ENCODE measurements around the gene GTF2F2.
A peak's percentile ranks its signal among the peaks of the same experiment; 100 is the strongest.

Gene GTF2F2

GRCh38 chr13:45320876-45321629, 200.7 kb downstream of the GTF2F2 start:
- Histone ChIP-seq H3K27me3 (no peaks in the 10 kb centered on the region), H3K4me1 (ENCODE audit: control insufficient read depth in 1 of 2, insufficient read depth in 1 of 2, low read depth in 1 of 2, low read length in 1 of 2) (peaks cover 29 to 34% of the 10 kb centered on the region in 2 experiments), H3K4me3 (ENCODE audit: low read depth in 1 of 2, low read length in 1 of 2) (peak overlapping the region in 1 of 2 experiments; percentile 0), H3K27ac (peak overlapping the region; percentile 55), H3K36me3 (no peaks in the 10 kb centered on the region), H3K9me3 (no peaks in the 10 kb centered on the region)
- TF ChIP-seq, protein P1, sequence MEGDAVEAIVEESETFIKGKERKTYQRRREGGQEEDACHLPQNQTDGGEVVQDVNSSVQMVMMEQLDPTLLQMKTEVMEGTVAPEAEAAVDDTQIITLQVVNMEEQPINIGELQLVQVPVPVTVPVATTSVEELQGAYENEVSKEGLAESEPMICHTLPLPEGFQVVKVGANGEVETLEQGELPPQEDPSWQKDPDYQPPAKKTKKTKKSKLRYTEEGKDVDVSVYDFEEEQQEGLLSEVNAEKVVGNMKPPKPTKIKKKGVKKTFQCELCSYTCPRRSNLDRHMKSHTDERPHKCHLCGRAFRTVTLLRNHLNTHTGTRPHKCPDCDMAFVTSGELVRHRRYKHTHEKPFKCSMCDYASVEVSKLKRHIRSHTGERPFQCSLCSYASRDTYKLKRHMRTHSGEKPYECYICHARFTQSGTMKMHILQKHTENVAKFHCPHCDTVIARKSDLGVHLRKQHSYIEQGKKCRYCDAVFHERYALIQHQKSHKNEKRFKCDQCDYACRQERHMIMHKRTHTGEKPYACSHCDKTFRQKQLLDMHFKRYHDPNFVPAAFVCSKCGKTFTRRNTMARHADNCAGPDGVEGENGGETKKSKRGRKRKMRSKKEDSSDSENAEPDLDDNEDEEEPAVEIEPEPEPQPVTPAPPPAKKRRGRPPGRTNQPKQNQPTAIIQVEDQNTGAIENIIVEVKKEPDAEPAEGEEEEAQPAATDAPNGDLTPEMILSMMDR (IDR thresholded peaks at IDR 0.05), result no peak

- Histone ChIP-seq H3K27ac (no peak overlapping the region), H3K9me3 (no peaks in the 10 kb centered on the region), H3K27me3 (no peaks in the 10 kb centered on the region), H3K36me3 (no peaks in the 10 kb centered on the region), H3K4me3 (ENCODE audit: low read depth in 1 of 2, low read length in 1 of 2) (no peak overlapping the region), H3K4me1 (ENCODE audit: control insufficient read depth in 1 of 2, insufficient read depth in 1 of 2, low read depth in 1 of 2, low read length in 1 of 2) (peaks cover 55 to 64% of the 10 kb centered on the region in 2 experiments)
- TF ChIP-seq, protein P1 (IDR thresholded peaks at IDR 0.05), result no peak
Measured at GRCh38 chr13:45325806-45326205, 205.5 kb downstream of the GTF2F2 start.

DNA sequence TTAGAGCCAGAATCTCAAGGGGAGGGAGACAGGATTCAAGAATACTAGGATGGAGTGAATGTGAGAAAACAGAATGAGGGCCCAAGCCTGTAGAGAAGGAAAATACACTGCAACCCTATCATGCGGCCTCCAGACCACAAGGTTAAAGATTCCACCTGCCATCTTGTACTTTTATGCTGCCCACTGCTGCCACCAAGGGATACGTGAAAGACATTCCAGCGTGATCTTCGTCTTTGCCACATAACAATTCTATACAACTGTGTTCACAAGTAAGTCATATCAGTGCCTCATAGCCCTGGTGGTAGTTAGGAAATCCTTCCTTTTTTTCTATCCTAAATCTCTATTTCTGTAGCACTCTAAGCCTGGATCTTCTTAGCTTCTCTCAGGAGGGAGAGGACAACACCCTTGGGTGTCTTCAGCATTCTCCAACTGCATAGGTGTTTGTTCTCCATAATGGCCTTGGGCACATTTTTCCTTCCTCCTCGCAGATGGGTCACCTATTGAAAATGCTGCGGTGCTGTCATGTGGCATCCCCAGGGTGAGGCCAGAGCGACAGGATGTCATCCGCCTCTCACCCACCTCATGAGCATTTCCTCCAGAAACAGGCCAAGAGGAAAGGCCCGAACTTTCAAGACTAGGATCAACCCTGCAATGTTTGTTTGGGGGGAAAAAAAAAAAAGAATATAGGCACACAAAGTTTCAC, 207.1 kb downstream of the GTF2F2 start:
- H3K27ac ChIP-seq, result no peak overlapping the region
- TF ChIP-seq, protein P1 (IDR thresholded peaks at IDR 0.05), result no peak
- no peaks in the 10 kb centered on the region for H3K27me3 ChIP-seq
- peaks cover 56 to 64% of the 10 kb centered on the region in 2 experiments for H3K4me1 ChIP-seq (ENCODE audit: control insufficient read depth in 1 of 2, insufficient read depth in 1 of 2, low read depth in 1 of 2, low read length in 1 of 2)
- H3K9me3 ChIP-seq, result no peaks in the 10 kb centered on the region
- H3K36me3 ChIP-seq, result no peaks in the 10 kb centered on the region
- no peak overlapping the region for H3K4me3 ChIP-seq (ENCODE audit: low read depth in 1 of 2, low read length in 1 of 2)

GRCh38 chr13:45328661-45329111, 208.4 kb downstream of the GTF2F2 start:
- H3K27me3 ChIP-seq, result no peaks in the 10 kb centered on the region

DNA sequence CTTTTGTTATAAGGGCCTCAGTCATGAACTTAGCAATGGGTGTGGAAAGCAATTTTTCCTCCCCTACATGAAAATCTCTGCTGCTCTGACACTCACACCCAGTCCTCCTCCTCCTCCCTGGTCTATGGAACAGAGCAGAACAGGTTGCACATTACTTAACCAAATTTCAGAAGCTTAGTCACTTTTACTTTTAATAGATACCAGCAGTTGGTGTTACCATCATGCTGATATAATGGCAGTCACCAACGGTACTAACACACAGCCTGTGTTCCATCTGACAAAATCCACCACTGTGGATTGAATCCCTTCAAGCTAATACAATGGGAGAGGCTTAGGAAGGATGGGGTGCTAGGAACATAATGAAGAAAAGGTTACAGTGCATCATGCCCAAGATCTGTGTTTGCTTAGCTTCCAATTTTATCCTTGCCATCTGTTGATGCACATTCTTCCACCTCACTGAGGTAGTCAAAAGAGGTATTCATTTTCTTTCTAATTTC, 210.9 kb downstream of the GTF2F2 start:
- H3K36me3 ChIP-seq, result peaks cover 10% of the 10 kb centered on the region
- no peak overlapping the region for H3K4me3 ChIP-seq (ENCODE audit: low read depth in 1 of 2, low read length in 1 of 2)
- H3K9me3 ChIP-seq, result no peaks in the 10 kb centered on the region
- peak overlapping the region; percentile 77 for H3K27ac ChIP-seq
- peaks cover 88 to 92% of the 10 kb centered on the region in 2 experiments for H3K4me1 ChIP-seq (ENCODE audit: control insufficient read depth in 1 of 2, insufficient read depth in 1 of 2, low read depth in 1 of 2, low read length in 1 of 2)
- H3K27me3 ChIP-seq, result no peaks in the 10 kb centered on the region
- TF ChIP-seq, protein P1 (IDR thresholded peaks at IDR 0.05), result no peak

More at GRCh38 chr13:45328661-45329111, 208.4 kb downstream of the GTF2F2 start:
- H3K27ac ChIP-seq, result peak overlapping the region; percentile 77
- TF ChIP-seq, protein P1 (IDR thresholded peaks at IDR 0.05), result no peak
- H3K36me3 ChIP-seq, result no peaks in the 10 kb centered on the region
- H3K4me3 ChIP-seq (ENCODE audit: low read depth in 1 of 2, low read length in 1 of 2), result peak overlapping the region in 1 of 2 experiments; percentile 40
- peaks cover 69 to 73% of the 10 kb centered on the region in 2 experiments for H3K4me1 ChIP-seq (ENCODE audit: control insufficient read depth in 1 of 2, insufficient read depth in 1 of 2, low read depth in 1 of 2, low read length in 1 of 2)
- no peaks in the 10 kb centered on the region for H3K9me3 ChIP-seq

Data from neutrophil (primary cell).